Spleen (tissue), 11 donors: ENCODE measurements around the gene EPHA3. TPM values are rescaled to one million over a fixed set of nuclear protein-coding genes. Genes with fewer than 3 reads are reported as not detected.

Experiments
- DNase-seq: peaks from one replicate; pipeline ENCODE4 v3.0.0-alpha.2; 2020
- H3K27ac ChIP-seq, 8 donors: fragments of 200-600 bp; sonication (generic) in 7 of 8; 1 replicate in 4 of 8; 2 replicates in 4 of 8; pipeline versions ENCODE4 v1.5.0 to v1.8.0; 2016 to 2021; ENCODE audit warnings: inconsistent platforms in 4 of 8, mild to moderate bottlenecking in 4 of 8, moderate library complexity in 1 of 8
- H3K27me3 ChIP-seq, 7 donors: fragments of 200-600 bp; sonication (generic) in 6 of 7; replicated peaks in 1 of 7; 1 replicate in 4 of 7; 2 replicates in 3 of 7; pipeline versions ENCODE4 v1.5.0 to v1.8.0; 2016 to 2021; ENCODE audit warnings: inconsistent platforms in 3 of 7, mild to moderate bottlenecking in 1 of 7
- H3K36me3 ChIP-seq, 6 donors: fragments of 200-600 bp; sonication (generic) in 5 of 6; 1 replicate in 4 of 6; 2 replicates in 2 of 6; pipeline versions ENCODE4 v1.5.0 to v1.8.0; 2016 to 2021; ENCODE audit warnings: inconsistent platforms in 2 of 6
- H3K4me1 ChIP-seq, 6 donors: fragments of 200-600 bp; sonication (generic) in 5 of 6; 1 replicate in 3 of 6; 2 replicates in 3 of 6; pipeline versions ENCODE4 v1.5.0 to v1.8.0; 2016 to 2021; ENCODE audit warnings: inconsistent platforms in 3 of 6
- H3K4me3 ChIP-seq, 8 donors: fragments of 200-600 bp; sonication (generic) in 7 of 8; 1 replicate in 4 of 8; 2 replicates in 4 of 8; pipeline versions ENCODE4 v1.5.0 to v1.8.0; 2016 to 2021; ENCODE audit warnings: inconsistent platforms in 4 of 8, mild to moderate bottlenecking in 4 of 8, moderate library complexity in 2 of 8
- H3K9me3 ChIP-seq, 8 donors: fragments of 200-600 bp; sonication (generic) in 7 of 8; 1 replicate in 4 of 8; 2 replicates in 4 of 8; pipeline versions ENCODE4 v1.5.0 to v1.8.0; 2016 to 2021; ENCODE audit warnings: inconsistent platforms in 4 of 8
- CTCF ChIP-seq, 11 experiments: fragments of 200-600 bp in 7 of 11; fragments of 450-650 bp in 4 of 11; sonication (generic) in 4 of 11; IDR thresholded peaks in 8 of 11; conservative IDR thresholded peaks in 3 of 11; 1 replicate in 7 of 11; 2 replicates in 4 of 11; pipeline versions ENCODE4 v1.4.0 to v1.8.0; 2016 to 2021; ENCODE audit warnings: antibody characterized with exemption in 11 of 11, inconsistent platforms in 4 of 11, mild to moderate bottlenecking in 1 of 11
- POLR2A ChIP-seq, 3 donors: fragments of 450-650 bp; IDR thresholded peaks; one replicate each; pipeline ENCODE4 v1.5.1; 2017; ENCODE audit warnings: antibody characterized with exemption in 3 of 3, mild to moderate bottlenecking in 1 of 3
- POLR2AphosphoS5 ChIP-seq, 3 donors: sonication (generic); formaldehyde crosslinking; IDR thresholded peaks; one replicate each; pipeline ENCODE4 v1.5.1; 2017; ENCODE audit warnings: antibody characterized with exemption in 3 of 3
- WGBS, 5 donors: extraction: QIAGEN DNeasy Blood & Tissue Kit in 3 of 5; methylation state at CpG; one replicate each; pipeline versions ENCODE4 v1.1.5 to v1.1.7; 2013 to 2018; 5-methylcytosine and 5-hydroxymethylcytosine counted together
- intact Hi-C: fragments of 100-400 bp; cut with DNase I; formaldehyde crosslinking; loops from one replicate; pipeline ENCODE4 v1.15.0; 2023; ENCODE audit warnings: low total_unique reads
- polyA plus RNA-seq, 3 donors: library from polyadenylated mRNA; stranded (reverse); fragments of 200-250 nt; gene quantifications; one replicate each; pipeline ENCODE4 v1.2.1, GENCODE V29; 2013
- total RNA-seq, 7 donors: library from RNA; depleted of rRNA in 3 of 7; stranded (reverse); fragments of >200 nt in 3 of 7; fragmentation: NEBNext Ultra II Directional in 4 of 7; extraction: Animal tissue kit (Norgen Biotek cat#: 25700) in 4 of 7; gene quantifications; one replicate each; pipeline versions ENCODE4 v1.1.0 to v1.2.1, GENCODE V29; 2016 to 2021
- donor health status: healthy with polysubstance abuse.
- donor health status: DM: no; HTN: no; CAD: no; lungs with moderate emphysema.
- donor health status: DM: no; HTN: no; CAD: no.
- donor health status: Bipolar disorder and iron deficiency.
- donor health status: healthy.
- donor health status: DM: no; HTN: no; CAD: no.
- donor health status: DM: yes; HTN: yes; CAD: no.

The EPHA3 gene
- total and polyA plus RNA-seq, 10 donors = 0.07 to 1.2 (median 0.76) TPM

GRCh38 chr3:89139870-89140269, 32.4 kb downstream of the EPHA3 start:
- H3K27me3 ChIP-seq = no peaks in the 10 kb centered on the region
- TF ChIP-seq POLR2A (IDR thresholded peaks at IDR 0.05) (no peak), POLR2AphosphoS5 (IDR thresholded peaks at IDR 0.05) (no peak), CTCF (IDR thresholded peaks at IDR 0.05 in 8 of 11, conservative IDR thresholded peaks at IDR 0.05 in 3 of 11) (no peak)
- DNase-seq = no peak
- H3K27ac ChIP-seq = no peak overlapping the region
- H3K4me3 ChIP-seq = no peak overlapping the region
- no peaks in the 10 kb centered on the region for H3K9me3 ChIP-seq
- intact Hi-C loops = no loop called here
- H3K36me3 ChIP-seq = no peaks in the 10 kb centered on the region
- WGBS, 5 donors = 68 to 85% (median 72%) methylated on average over 3 of the region's 3 CpGs
- H3K4me1 ChIP-seq = no peaks in the 10 kb centered on the region

GRCh38 chr3:89144080-89144479, 36.7 kb downstream of the EPHA3 start:
- Histone ChIP-seq H3K4me3 (no peak overlapping the region), H3K4me1 (no peaks in the 10 kb centered on the region), H3K36me3 (no peaks in the 10 kb centered on the region), H3K27ac (no peak overlapping the region), H3K9me3 (no peaks in the 10 kb centered on the region), H3K27me3 (no peaks in the 10 kb centered on the region)
- no peak for DNase-seq
- intact Hi-C loops = no loop called here
- TF ChIP-seq POLR2AphosphoS5 (IDR thresholded peaks at IDR 0.05) (no peak), CTCF (IDR thresholded peaks at IDR 0.05 in 8 of 11, conservative IDR thresholded peaks at IDR 0.05 in 3 of 11) (no peak), POLR2A (IDR thresholded peaks at IDR 0.05) (no peak)
- WGBS, 5 donors = 74 to 88% (median 75%) methylated on average over 2 of the region's 2 CpGs

- no peaks in the 10 kb centered on the region for H3K4me1 ChIP-seq
- TF ChIP-seq CTCF (IDR thresholded peaks at IDR 0.05 in 8 of 11, conservative IDR thresholded peaks at IDR 0.05 in 3 of 11) = no peak
- no peak for TF ChIP-seq POLR2AphosphoS5 (IDR thresholded peaks at IDR 0.05)
- TF ChIP-seq POLR2A (IDR thresholded peaks at IDR 0.05) = no peak
- intact Hi-C loops = no loop called here
- H3K9me3 ChIP-seq = no peaks in the 10 kb centered on the region
- H3K27ac ChIP-seq = no peak overlapping the region
- no peak overlapping the region for H3K4me3 ChIP-seq
- H3K36me3 ChIP-seq = no peaks in the 10 kb centered on the region
- no peaks in the 10 kb centered on the region for H3K27me3 ChIP-seq
- no peak for DNase-seq
Measured at GRCh38 chr3:89145995-89146394, 38.6 kb downstream of the EPHA3 start.

- DNase-seq = no peak
- no peaks in the 10 kb centered on the region for H3K4me1 ChIP-seq
- H3K36me3 ChIP-seq = no peaks in the 10 kb centered on the region
- no peaks in the 10 kb centered on the region for H3K9me3 ChIP-seq
- H3K27ac ChIP-seq = no peak overlapping the region
- TF ChIP-seq POLR2AphosphoS5 (IDR thresholded peaks at IDR 0.05) (no peak), CTCF (IDR thresholded peaks at IDR 0.05 in 8 of 11, conservative IDR thresholded peaks at IDR 0.05 in 3 of 11) (no peak), POLR2A (IDR thresholded peaks at IDR 0.05) (no peak)
- H3K27me3 ChIP-seq = no peaks in the 10 kb centered on the region
- intact Hi-C loops = no loop called here
- no peak overlapping the region for H3K4me3 ChIP-seq
Measured at GRCh38 chr3:89154416-89154815, 47.0 kb downstream of the EPHA3 start.
